ENCODE results near the gene BSG. TPM values are rescaled to one million over a fixed set of nuclear protein-coding genes. Genes with fewer than 3 reads are reported as not detected.
"Not testable (repeated sequence)": the region's sequence is repeated elsewhere in the genome, so short reads cannot be mapped to it uniquely, and the experiment has no call there.

The BSG gene
- total RNA-seq, 1 donor from 2014 or later: 464 TPM

GRCh38 chr19:618674-619285 is 46.4 kb downstream of the BSG start:
- no peaks in the 10 kb centered on the region for H3K4me1 Mint-ChIP-seq (ENCODE audit: low read depth)
- H3K27ac Mint-ChIP-seq: no peak overlapping the region

GRCh38 chr19:619286-620002 is 47.0 kb downstream of the BSG start:
- Mint-ChIP-seq H3K4me3 (ENCODE audit: low read depth) (no peak overlapping the region), H3K27me3 (no peaks in the 10 kb centered on the region), H3K27ac (no peak overlapping the region), H3K4me1 (ENCODE audit: low read depth) (no peaks in the 10 kb centered on the region), H3K36me3 (ENCODE audit: insufficient read depth) (peaks cover 16% of the 10 kb centered on the region), H3K9me3 (ENCODE audit: low read depth) (no peaks in the 10 kb centered on the region)
- TF ChIP-seq CTCF (IDR thresholded peaks at IDR 0.05; ENCODE audit: unreplicated experiment): no peak
- no peak for DNase-seq (ENCODE audit: low spot score, unreplicated experiment)

More at GRCh38 chr19:618674-619285, 46.4 kb downstream of the BSG start:
- Mint-ChIP-seq H3K9me3 (ENCODE audit: low read depth) (no peaks in the 10 kb centered on the region), H3K27me3 (no peaks in the 10 kb centered on the region), H3K4me3 (ENCODE audit: low read depth) (no peak overlapping the region), H3K36me3 (ENCODE audit: insufficient read depth) (peaks cover 17% of the 10 kb centered on the region)
- no peak for DNase-seq (ENCODE audit: low spot score, unreplicated experiment)
- no peak for TF ChIP-seq CTCF (IDR thresholded peaks at IDR 0.05; ENCODE audit: unreplicated experiment)

- peaks cover 12% of the 10 kb centered on the region for H3K36me3 Mint-ChIP-seq (ENCODE audit: insufficient read depth)
These were observed 47.9 kb downstream of the BSG start for GRCh38 chr19:620166-620862.

GRCh38 chr19:621191-621590 is 48.8 kb downstream of the BSG start:
- not testable (repeated sequence) for H3K4me3 Mint-ChIP-seq (ENCODE audit: low read depth); H3K27me3 Mint-ChIP-seq; H3K4me1 Mint-ChIP-seq (ENCODE audit: low read depth); DNase-seq (ENCODE audit: low spot score, unreplicated experiment); H3K9me3 Mint-ChIP-seq (ENCODE audit: low read depth); H3K27ac Mint-ChIP-seq
- peaks cover 12% of the 10 kb centered on the region for H3K36me3 Mint-ChIP-seq (ENCODE audit: insufficient read depth)

More at GRCh38 chr19:620166-620862, 47.9 kb downstream of the BSG start:
- no peaks in the 10 kb centered on the region for H3K9me3 Mint-ChIP-seq (ENCODE audit: low read depth)
- H3K4me3 Mint-ChIP-seq (ENCODE audit: low read depth): no peak overlapping the region
- no peak for DNase-seq (ENCODE audit: low spot score, unreplicated experiment)
- no peaks in the 10 kb centered on the region for H3K4me1 Mint-ChIP-seq (ENCODE audit: low read depth)
- TF ChIP-seq CTCF (IDR thresholded peaks at IDR 0.05; ENCODE audit: unreplicated experiment): no peak
- no peak overlapping the region for H3K27ac Mint-ChIP-seq
- H3K27me3 Mint-ChIP-seq: no peaks in the 10 kb centered on the region

GRCh38 chr19:621819-622218 is 49.4 kb downstream of the BSG start:
- Mint-ChIP-seq H3K27ac (no peak overlapping the region), H3K36me3 (ENCODE audit: insufficient read depth) (peaks cover 12% of the 10 kb centered on the region), H3K4me3 (ENCODE audit: low read depth) (no peak overlapping the region), H3K27me3 (no peaks in the 10 kb centered on the region), H3K4me1 (ENCODE audit: low read depth) (no peaks in the 10 kb centered on the region), H3K9me3 (ENCODE audit: low read depth) (no peaks in the 10 kb centered on the region)
- DNase-seq (ENCODE audit: low spot score, unreplicated experiment): no peak
- no peak for TF ChIP-seq CTCF (IDR thresholded peaks at IDR 0.05; ENCODE audit: unreplicated experiment)

All from progenitor cell of endocrine pancreas (in vitro differentiated cells).